Activated CD4-positive, alpha-beta T cell treated with anti-CD3 and anti-CD28 coated beads for 48 hours (primary cell): ENCODE measurements around the gene NR2C2.
"Not testable (repeated sequence)": the region's sequence is repeated elsewhere in the genome, so short reads cannot be mapped to it uniquely, and the experiment has no call there.

ENCODE experiments used
- DNase-seq: peaks from one replicate; pipeline ENCODE4 v3.0.0-alpha.2; 2020

NR2C2 gene

GRCh38 chr3:14962762-14963161 lies 15.4 kb downstream of the NR2C2 start:
- DNase-seq = no peak

- no peak for DNase-seq
Observed at GRCh38 chr3:14967285-14967684, 19.9 kb downstream of the NR2C2 start.

- DNase-seq = no peak
Observed at GRCh38 chr3:14969671-14970070, 22.3 kb downstream of the NR2C2 start.

- no peak for DNase-seq
Observed at GRCh38 chr3:14976317-14976716, 28.9 kb downstream of the NR2C2 start.

GRCh38 chr3:14980689-14981088 lies 33.3 kb downstream of the NR2C2 start:
- DNase-seq = no peak

GRCh38 chr3:14984581-14985113 lies 37.3 kb downstream of the NR2C2 start:
- no peak for DNase-seq

- DNase-seq = peak; percentile 61
Observed at GRCh38 chr3:14988988-14989394, 41.6 kb downstream of the NR2C2 start.

- no peak for DNase-seq
Observed at GRCh38 chr3:14989943-14990779, 42.8 kb downstream of the NR2C2 start.

GRCh38 chr3:14990780-14991148 lies 43.4 kb downstream of the NR2C2 start:
- DNase-seq = no peak

- DNase-seq = no peak
Observed at GRCh38 chr3:14991151-14991742, 43.9 kb downstream of the NR2C2 start.

- DNase-seq = no peak
Observed at GRCh38 chr3:14991818-14992612, 44.6 kb downstream of the NR2C2 start.

- DNase-seq = no peak
Observed at GRCh38 chr3:14997941-14998340, 50.6 kb downstream of the NR2C2 start.

GRCh38 chr3:14999182-14999581 lies 51.8 kb downstream of the NR2C2 start:
- not testable (repeated sequence) for DNase-seq

- DNase-seq = no peak
Observed at GRCh38 chr3:15007681-15008141, 60.3 kb downstream of the NR2C2 start.

GRCh38 chr3:15009167-15009566 lies 61.8 kb downstream of the NR2C2 start:
- DNase-seq = no peak

GRCh38 chr3:15010664-15011063 lies 63.3 kb downstream of the NR2C2 start:
- DNase-seq = no peak

- DNase-seq = peak; percentile 21
Observed at GRCh38 chr3:15011174-15011573, 63.8 kb downstream of the NR2C2 start.

GRCh38 chr3:15014606-15015328 lies 67.4 kb downstream of the NR2C2 start:
- DNase-seq = no peak

GRCh38 chr3:15015456-15015855 lies 68.1 kb downstream of the NR2C2 start:
- no peak for DNase-seq

GRCh38 chr3:15017191-15017590 lies 69.8 kb downstream of the NR2C2 start:
- no peak for DNase-seq

- DNase-seq = no peak
Observed at GRCh38 chr3:15023249-15023648, 75.9 kb downstream of the NR2C2 start.

- DNase-seq = no peak
Observed at GRCh38 chr3:15023719-15024118, 76.3 kb downstream of the NR2C2 start.

- DNase-seq = no peak
Observed at GRCh38 chr3:15029625-15030024, 82.2 kb downstream of the NR2C2 start.
